Breast epithelium (tissue), 4 donors: ENCODE results near the gene ZNF552. TPM values are rescaled to one million over a fixed set of nuclear protein-coding genes. Genes with fewer than 3 reads are reported as not detected.

ENCODE experiments used
- DNase-seq, 2 donors: peaks; one replicate each; pipeline ENCODE4 v3.0.0-alpha.2; 2019; ENCODE audit warnings: low spot score in 2 of 2
- H3K27ac ChIP-seq, 2 donors: fragments of 200-600 bp; sonication (generic) in 1 of 2; one replicate each; pipeline ENCODE4 v1.5.1; 2016 to 2019; ENCODE audit warnings: mild to moderate bottlenecking in 1 of 2
- H3K27me3 ChIP-seq, 2 donors: fragments of 200-600 bp; sonication (generic) in 1 of 2; one replicate each; pipeline versions ENCODE4 v1.5.1 to v1.6.0; 2017 to 2019; ENCODE audit warnings: control low read depth in 1 of 2, mild to moderate bottlenecking in 1 of 2
- H3K36me3 ChIP-seq: fragments of 200-600 bp; one replicate; pipeline ENCODE4 v1.5.1; 2019
- H3K4me1 ChIP-seq, 2 donors: fragments of 200-600 bp; sonication (generic); one replicate each; pipeline ENCODE4 v1.5.1; 2016 to 2019; ENCODE audit warnings: control low read depth in 1 of 2
- H3K4me3 ChIP-seq, 3 donors: fragments of 200-600 bp; sonication (generic); 1 replicate in 2 of 3; 2 replicates in 1 of 3; pipeline ENCODE4 v1.5.1; 2016 to 2019; ENCODE audit warnings: mild to moderate bottlenecking in 3 of 3, moderate library complexity in 2 of 3
- H3K9me3 ChIP-seq, 2 donors: fragments of 200-600 bp; sonication (generic) in 1 of 2; one replicate each; pipeline ENCODE4 v1.5.1; 2016 to 2019; ENCODE audit warnings: control low read depth in 1 of 2
- CTCF ChIP-seq, 3 donors: fragments of 450-650 bp; IDR thresholded peaks; one replicate each; pipeline ENCODE4 v1.5.1; 2016 to 2017; ENCODE audit warnings: antibody characterized with exemption in 3 of 3, mild to moderate bottlenecking in 3 of 3, moderate library complexity in 3 of 3
- POLR2A ChIP-seq: fragments of 450-650 bp; IDR thresholded peaks from one replicate; pipeline ENCODE4 v1.6.1; 2016; ENCODE audit warnings: antibody characterized with exemption, mild to moderate bottlenecking, moderate library complexity
- POLR2AphosphoS5 ChIP-seq, 3 donors: sonication (generic); formaldehyde crosslinking; IDR thresholded peaks; one replicate each; pipeline ENCODE4 v1.6.1; 2017; ENCODE audit warnings: antibody characterized with exemption in 3 of 3
- intact Hi-C: fragments of 100-400 bp; cut with DNase I; formaldehyde crosslinking; loops from one replicate; pipeline ENCODE4 v1.15.1; 2023; ENCODE audit warnings: low total_unique reads
- total RNA-seq, 3 donors: library from RNA; depleted of rRNA; stranded (reverse); fragments of >200 nt; gene quantifications; one replicate each; pipeline ENCODE4 v1.1.0, GENCODE V29; 2016

The ZNF552 gene
- total RNA-seq, 3 donors from 2014 or later: 4.0 to 71.4 (median 54.9) TPM

- no peak for TF ChIP-seq POLR2A
- TF ChIP-seq POLR2AphosphoS5 (IDR thresholded peaks at IDR 0.05): no peak
- TF ChIP-seq CTCF (IDR thresholded peaks at IDR 0.05): no peak
- no peak overlapping the region for H3K4me3 ChIP-seq
- H3K27me3 ChIP-seq: no peaks in the 10 kb centered on the region
- H3K27ac ChIP-seq: no peak overlapping the region
- intact Hi-C loops: no loop called here
- H3K9me3 ChIP-seq: peaks cover 77 to 81% of the 10 kb centered on the region in 2 donors
- no peak for DNase-seq
- peaks cover 21% of the 10 kb centered on the region for H3K36me3 ChIP-seq
- H3K4me1 ChIP-seq: no peaks in the 10 kb centered on the region
These were observed 55.6 kb downstream of the ZNF552 start for GRCh38 chr19:57759096-57759495.

GRCh38 chr19:57757941-57758340, 56.8 kb downstream of the ZNF552 start:
- Histone ChIP-seq H3K9me3 (peaks cover 81 to 84% of the 10 kb centered on the region in 2 donors), H3K36me3 (peaks cover 33% of the 10 kb centered on the region)

More at GRCh38 chr19:57757941-57758340, 56.8 kb downstream of the ZNF552 start:
- intact Hi-C loops: no loop called here
- Histone ChIP-seq H3K4me1 (no peaks in the 10 kb centered on the region), H3K27ac (no peak overlapping the region), H3K4me3 (no peak overlapping the region), H3K27me3 (no peaks in the 10 kb centered on the region)
- no peak for TF ChIP-seq CTCF (IDR thresholded peaks at IDR 0.05)
- TF ChIP-seq POLR2A: no peak
- no peak for TF ChIP-seq POLR2AphosphoS5 (IDR thresholded peaks at IDR 0.05)
- DNase-seq: no peak

Other genes starting within 250 kb of the ZNF552 start
- gene ZNF416, start 236.0 kb downstream of the ZNF552 start, total RNA-seq: 1 to 10 TPM; 2.7 to 6.4 (median 6.2) TPM
- gene ZIK1, start 230.8 kb downstream of the ZNF552 start, total RNA-seq: 1 to 10 TPM; 2.2 to 8.9 (median 6.9) TPM
- gene ZNF530, start 215.0 kb downstream of the ZNF552 start, total RNA-seq: 1 to 10 TPM; 2.9 to 6.9 (median 5.3) TPM
- 10 to 100 TPM; 18.2 to 31.6 (median 18.4) TPM for gene ZNF134, start 200.7 kb downstream of the ZNF552 start, total RNA-seq
- gene ZNF211, start 181.7 kb downstream of the ZNF552 start, total RNA-seq: 10 to 100 TPM in 2 of 3 donors, 1 to 10 TPM in 1; 8.2 to 23.1 (median 16.4) TPM
- not detected for gene ZSCAN4, start 146.0 kb downstream of the ZNF552 start, total RNA-seq
- gene ZNF551, start 132.9 kb downstream of the ZNF552 start, total RNA-seq: 10 to 100 TPM in 2 of 3 donors, 1 to 10 TPM in 1; 7.4 to 28.0 (median 19.3) TPM
- 1 to 10 TPM in 2 of 3 donors, under 1 TPM in 1; 0.96 to 7.8 (median 6.2) TPM for gene ZNF154, start 105.7 kb downstream of the ZNF552 start, total RNA-seq
- 10 to 100 TPM in 1 of 3 donors, 1 to 10 TPM in 2; 4.0 to 13.5 (median 7.9) TPM for gene ZNF671, start 87.3 kb downstream of the ZNF552 start, total RNA-seq
- gene ZNF776, start 68.1 kb downstream of the ZNF552 start, total RNA-seq: 10 to 100 TPM in 2 of 3 donors, 1 to 10 TPM in 1; 8.5 to 31.8 (median 21.0) TPM
- 10 to 100 TPM in 2 of 3 donors, 1 to 10 TPM in 1; 9.9 to 40.5 (median 13.4) TPM for gene ZNF586, start 45.2 kb downstream of the ZNF552 start, total RNA-seq
- 10 to 100 TPM; 10.7 to 26.6 (median 25.2) TPM for gene ZNF587B, start 15.4 kb upstream of the ZNF552 start, total RNA-seq
- 10 to 100 TPM; 14.4 to 45.4 (median 35.1) TPM for gene ZNF587, start 34.9 kb upstream of the ZNF552 start, total RNA-seq
- gene ZNF814, start 74.1 kb upstream of the ZNF552 start, total RNA-seq: 10 to 100 TPM in 2 of 3 donors, 1 to 10 TPM in 1; 4.8 to 26.1 (median 17.0) TPM
- gene ZNF417, start 101.7 kb upstream of the ZNF552 start, total RNA-seq: 10 to 100 TPM; 10.1 to 28.7 (median 14.4) TPM
- 1 to 10 TPM; 3.2 to 8.9 (median 5.9) TPM for gene ZNF418, start 120.5 kb upstream of the ZNF552 start, total RNA-seq
- gene ZNF256, start 132.8 kb upstream of the ZNF552 start, total RNA-seq: 1 to 10 TPM; 4.6 to 7.5 (median 7.3) TPM
- gene C19orf18, start 159.6 kb upstream of the ZNF552 start, total RNA-seq: 1 to 10 TPM in 1 of 3 donors, under 1 TPM in 2; 0.44 to 3.3 (median 0.80) TPM
- gene ZNF606, start 187.9 kb upstream of the ZNF552 start, total RNA-seq: 10 to 100 TPM; 12.0 to 46.5 (median 21.6) TPM
- gene ZSCAN1, start 219.1 kb upstream of the ZNF552 start, total RNA-seq: 1 to 10 TPM in 1 of 3 donors, not detected in 2; 1.3 TPM
- gene ZNF135, start 244.4 kb upstream of the ZNF552 start, total RNA-seq: 10 to 100 TPM in 2 of 3 donors, 1 to 10 TPM in 1; 7.5 to 16.2 (median 14.4) TPM